GM23338 (cell line): Measurements from ENCODE around the gene RTN3. TPM values are rescaled to one million over a fixed set of nuclear protein-coding genes. Genes with fewer than 3 reads are reported as not detected.

ENCODE experiments used
- ATAC-seq: fragments of 200-7000 bp; cut with Tn5 transposase; 3 replicates; pipeline ENCODE4 v1.9.1; 2020
- DNase-seq: peaks from one replicate; pipeline ENCODE4 v3.0.0-alpha.2; 2015; ENCODE audit warnings: low spot score
- H2AFZ ChIP-seq: fragments of 200-600 bp; sonication (generic); 2 replicates; pipeline ENCODE4 v1.8.0; 2016; ENCODE audit warnings: antibody characterized with exemption, mild to moderate bottlenecking, moderate library complexity
- H3F3A ChIP-seq: fragments of 200-600 bp; sonication (generic); replicated peaks from 2 replicates; pipeline ENCODE4 v1.8.0; 2017; ENCODE audit warnings: antibody characterized with exemption, mixed run types, low read depth
- H3K27ac ChIP-seq: fragments of 200-600 bp; sonication (generic); 2 replicates; pipeline ENCODE4 v1.6.1; 2016; ENCODE audit warnings: low read depth
- H3K27me3 ChIP-seq: fragments of 200-600 bp; sonication (generic); 2 replicates; pipeline ENCODE4 v1.8.0; 2016; ENCODE audit warnings: mild to moderate bottlenecking, mixed run types, moderate library complexity; ENCODE audit not compliant: insufficient read depth
- H3K36me3 ChIP-seq: fragments of 200-600 bp; sonication (generic); 2 replicates; pipeline ENCODE4 v1.8.0; 2016; ENCODE audit warnings: mild to moderate bottlenecking; ENCODE audit not compliant: insufficient read depth
- H3K4me1 ChIP-seq: fragments of 200-600 bp; sonication (generic); 2 replicates; pipeline ENCODE4 v1.8.0; 2016; ENCODE audit warnings: mild to moderate bottlenecking, moderate library complexity; ENCODE audit not compliant: insufficient read depth
- H3K4me2 ChIP-seq: fragments of 200-600 bp; sonication (generic); 2 replicates; pipeline ENCODE4 v1.7.1; 2017; ENCODE audit warnings: mixed run types
- H3K4me3 ChIP-seq: fragments of 200-600 bp; sonication (generic); 2 replicates; pipeline ENCODE4 v1.6.1; 2016; ENCODE audit warnings: mixed run types
- H3K79me2 ChIP-seq: fragments of 200-600 bp; sonication (generic); replicated peaks from 2 replicates; pipeline ENCODE4 v1.8.0; 2017; ENCODE audit warnings: mild to moderate bottlenecking; ENCODE audit not compliant: insufficient read depth
- H3K9me2 ChIP-seq: fragments of 200-600 bp; sonication (generic); 2 replicates; pipeline ENCODE4 v1.8.0; 2017; ENCODE audit not compliant: insufficient read depth
- H4K20me1 ChIP-seq: fragments of 200-600 bp; sonication (generic); replicated peaks from 2 replicates; pipeline ENCODE4 v1.8.0; 2017; ENCODE audit warnings: mild to moderate bottlenecking; ENCODE audit not compliant: insufficient read depth
- H3K27ac Mint-ChIP-seq: 2 replicates; pipeline ENCODE4 v1.8.0; 2020; ENCODE audit warnings: inconsistent platforms, mild to moderate bottlenecking, moderate library complexity, mixed read lengths
- H3K27me3 Mint-ChIP-seq: 3 replicates; pipeline ENCODE4 v1.8.0; 2022; ENCODE audit warnings: low read depth, mild to moderate bottlenecking, moderate library complexity, mixed read lengths, inconsistent platforms; ENCODE audit not compliant: insufficient read depth, poor library complexity
- H3K36me3 Mint-ChIP-seq: 3 replicates; pipeline ENCODE4 v1.8.0; 2021; ENCODE audit warnings: low read depth, mild to moderate bottlenecking, inconsistent platforms, moderate library complexity, mixed read lengths
- H3K4me1 Mint-ChIP-seq: 3 replicates; pipeline ENCODE4 v1.8.0; 2020; ENCODE audit warnings: mild to moderate bottlenecking, inconsistent platforms, mixed read lengths
- H3K4me3 Mint-ChIP-seq: 3 replicates; pipeline ENCODE4 v1.8.0; 2021; ENCODE audit warnings: moderate library complexity, mild to moderate bottlenecking, inconsistent platforms, mixed read lengths
- H3K9me3 Mint-ChIP-seq: 3 replicates; pipeline ENCODE4 v1.8.0; 2020; ENCODE audit warnings: moderate library complexity, mild to moderate bottlenecking, inconsistent platforms, mixed read lengths
- CREB1 ChIP-seq: fragments of 250-450 bp; sonication (Bioruptor Pico); IDR thresholded peaks from 2 replicates; pipeline ENCODE4 v1.5.0; 2020; ENCODE audit warnings: low read depth, mild to moderate bottlenecking, moderate library complexity
- CTCF ChIP-seq, 2 experiments: fragments of 200-600 bp in 1 of 2; sonication (generic) in 1 of 2; conservative IDR thresholded peaks; 2 replicates each; pipeline versions ENCODE4 v1.5.1 to v1.6.1; 2016 to 2017; ENCODE audit warnings: antibody characterized with exemption in 2 of 2, low read depth in 2 of 2, mild to moderate bottlenecking in 2 of 2, moderate library complexity in 1 of 2
- ETS1 ChIP-seq: IDR thresholded peaks from 2 replicates; pipeline ENCODE4 v1.6.1; 2016; ENCODE audit warnings: antibody characterized with exemption
- EZH2 ChIP-seq: fragments of 200-600 bp; sonication (generic); IDR thresholded peaks from one replicate; pipeline ENCODE4 v1.8.0; 2017; ENCODE audit warnings: antibody characterized with exemption, mild to moderate bottlenecking, low read depth; ENCODE audit not compliant: unreplicated experiment
- EZH2phosphoT487 ChIP-seq: fragments of 200-600 bp; sonication (generic); IDR thresholded peaks from one replicate; pipeline ENCODE4 v1.8.1; 2018; ENCODE audit warnings: antibody characterized with exemption; ENCODE audit not compliant: unreplicated experiment
- JUNB ChIP-seq: IDR thresholded peaks from one replicate; pipeline ENCODE4 v1.6.1; 2016; ENCODE audit warnings: antibody characterized with exemption; ENCODE audit not compliant: unreplicated experiment
- NANOG ChIP-seq: IDR thresholded peaks from 2 replicates; pipeline ENCODE4 v1.6.1; 2016; ENCODE audit warnings: antibody characterized with exemption, borderline replicate concordance
- POLR2AphosphoS5 ChIP-seq: IDR thresholded peaks from 2 replicates; pipeline ENCODE4 v1.6.1; 2016; ENCODE audit warnings: antibody characterized with exemption, low read depth
- REST ChIP-seq: IDR thresholded peaks from one replicate; pipeline ENCODE4 v1.6.1; 2018; ENCODE audit warnings: antibody characterized with exemption; ENCODE audit not compliant: unreplicated experiment
- STAT1 ChIP-seq: IDR thresholded peaks from one replicate; pipeline ENCODE4 v1.6.1; 2016; ENCODE audit warnings: antibody characterized with exemption; ENCODE audit not compliant: unreplicated experiment
- ZNF114 ChIP-seq: fragments of 250-450 bp; sonication (Bioruptor Pico); IDR thresholded peaks from 2 replicates; pipeline ENCODE4 v1.5.0; 2020; ENCODE audit warnings: mild to moderate bottlenecking, moderate library complexity
- ZNF331 ChIP-seq: fragments of 250-450 bp; sonication (Bioruptor Pico); IDR thresholded peaks from 2 replicates; pipeline ENCODE4 v1.5.0; 2020; ENCODE audit warnings: low read depth, mild to moderate bottlenecking, moderate library complexity
- polyA plus RNA-seq: library from polyadenylated mRNA; unstranded; fragments of >200 nt; fragmentation: Nextera tagmentation; extraction: Ambion mirVana; gene quantifications from 2 replicates; pipeline ENCODE4 v1.2.1, GENCODE V29; 2016
- total RNA-seq: library from RNA; depleted of rRNA; stranded (reverse); fragments of >200 nt; shearing (Covaris generic); gene quantifications from 2 replicates; pipeline ENCODE4 v1.2.3, GENCODE V29; 2014
- TF ChIP-seq, protein P1 (sequence below): fragments of 250-450 bp; sonication (Bioruptor Pico); IDR thresholded peaks from 2 replicates; pipeline ENCODE4 v1.5.0; 2020; ENCODE audit warnings: mild to moderate bottlenecking, moderate library complexity

Gene RTN3
- total and polyA plus RNA-seq, 2 experiments from 2014 or later: 138 to 162 TPM

DNA sequence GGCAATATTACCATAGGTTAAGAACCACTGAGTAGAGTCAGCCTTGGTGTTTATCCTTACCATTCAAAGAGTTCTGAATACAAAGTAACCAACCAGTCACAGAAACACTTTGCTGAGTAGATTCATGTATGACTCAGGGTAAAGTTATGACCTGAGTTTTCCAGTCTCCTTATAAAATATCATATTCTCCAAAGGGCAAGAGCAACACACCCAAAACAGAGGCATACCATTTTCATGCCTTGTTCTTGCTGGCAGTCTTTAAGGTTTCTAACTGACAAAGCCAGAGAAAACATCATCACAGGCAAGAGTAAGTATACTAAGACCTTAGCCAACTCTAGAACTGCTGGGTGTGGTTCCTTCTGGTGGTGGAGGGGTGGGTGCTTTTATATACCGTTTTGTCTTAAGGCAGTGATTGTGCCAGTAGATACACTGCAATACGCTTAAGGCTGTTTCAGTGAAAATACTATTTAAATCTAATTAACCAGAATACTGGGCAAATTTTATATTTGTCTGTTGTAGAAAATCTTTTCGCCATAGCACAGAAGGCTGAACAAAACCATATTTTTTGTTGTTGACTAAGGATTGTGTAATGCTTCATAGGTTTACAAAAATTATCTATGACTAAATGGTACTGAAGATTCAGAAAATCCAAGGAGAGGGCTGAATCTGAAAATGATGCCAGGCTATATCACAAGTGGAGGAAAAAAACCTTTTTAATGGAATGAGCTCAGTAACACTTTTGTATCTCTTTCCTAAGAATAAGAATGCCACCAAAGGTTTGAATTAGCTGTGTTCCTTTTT is 13.1 kb upstream of the RTN3 start:
- H3K9me3 Mint-ChIP-seq: peaks cover 11% of the 10 kb centered on the region
- H3K36me3 Mint-ChIP-seq: peaks cover 2% of the 10 kb centered on the region; the same call in 2 of the 3 replicates
- no peak for ATAC-seq
- H3K27ac ChIP-seq: no peak overlapping the region
- H4K20me1 ChIP-seq: peaks cover 30% of the 10 kb centered on the region
- peaks cover 15% of the 10 kb centered on the region for H3K4me1 Mint-ChIP-seq
- TF ChIP-seq CREB1 (CRISPR knock-in tag) (no peak), EZH2 (no peak), NANOG (no peak), REST (no peak), ZNF114 (CRISPR knock-in tag) (no peak), EZH2phosphoT487 (no peak), ZNF331 (CRISPR knock-in tag) (no peak), STAT1 (no peak), ETS1 (no peak), JUNB (no peak), POLR2AphosphoS5 (no peak), CTCF (conservative IDR thresholded peaks at IDR 0.05; ENCODE audit: low read depth in 2 of 2) (no peak)
- TF ChIP-seq, protein P1, sequence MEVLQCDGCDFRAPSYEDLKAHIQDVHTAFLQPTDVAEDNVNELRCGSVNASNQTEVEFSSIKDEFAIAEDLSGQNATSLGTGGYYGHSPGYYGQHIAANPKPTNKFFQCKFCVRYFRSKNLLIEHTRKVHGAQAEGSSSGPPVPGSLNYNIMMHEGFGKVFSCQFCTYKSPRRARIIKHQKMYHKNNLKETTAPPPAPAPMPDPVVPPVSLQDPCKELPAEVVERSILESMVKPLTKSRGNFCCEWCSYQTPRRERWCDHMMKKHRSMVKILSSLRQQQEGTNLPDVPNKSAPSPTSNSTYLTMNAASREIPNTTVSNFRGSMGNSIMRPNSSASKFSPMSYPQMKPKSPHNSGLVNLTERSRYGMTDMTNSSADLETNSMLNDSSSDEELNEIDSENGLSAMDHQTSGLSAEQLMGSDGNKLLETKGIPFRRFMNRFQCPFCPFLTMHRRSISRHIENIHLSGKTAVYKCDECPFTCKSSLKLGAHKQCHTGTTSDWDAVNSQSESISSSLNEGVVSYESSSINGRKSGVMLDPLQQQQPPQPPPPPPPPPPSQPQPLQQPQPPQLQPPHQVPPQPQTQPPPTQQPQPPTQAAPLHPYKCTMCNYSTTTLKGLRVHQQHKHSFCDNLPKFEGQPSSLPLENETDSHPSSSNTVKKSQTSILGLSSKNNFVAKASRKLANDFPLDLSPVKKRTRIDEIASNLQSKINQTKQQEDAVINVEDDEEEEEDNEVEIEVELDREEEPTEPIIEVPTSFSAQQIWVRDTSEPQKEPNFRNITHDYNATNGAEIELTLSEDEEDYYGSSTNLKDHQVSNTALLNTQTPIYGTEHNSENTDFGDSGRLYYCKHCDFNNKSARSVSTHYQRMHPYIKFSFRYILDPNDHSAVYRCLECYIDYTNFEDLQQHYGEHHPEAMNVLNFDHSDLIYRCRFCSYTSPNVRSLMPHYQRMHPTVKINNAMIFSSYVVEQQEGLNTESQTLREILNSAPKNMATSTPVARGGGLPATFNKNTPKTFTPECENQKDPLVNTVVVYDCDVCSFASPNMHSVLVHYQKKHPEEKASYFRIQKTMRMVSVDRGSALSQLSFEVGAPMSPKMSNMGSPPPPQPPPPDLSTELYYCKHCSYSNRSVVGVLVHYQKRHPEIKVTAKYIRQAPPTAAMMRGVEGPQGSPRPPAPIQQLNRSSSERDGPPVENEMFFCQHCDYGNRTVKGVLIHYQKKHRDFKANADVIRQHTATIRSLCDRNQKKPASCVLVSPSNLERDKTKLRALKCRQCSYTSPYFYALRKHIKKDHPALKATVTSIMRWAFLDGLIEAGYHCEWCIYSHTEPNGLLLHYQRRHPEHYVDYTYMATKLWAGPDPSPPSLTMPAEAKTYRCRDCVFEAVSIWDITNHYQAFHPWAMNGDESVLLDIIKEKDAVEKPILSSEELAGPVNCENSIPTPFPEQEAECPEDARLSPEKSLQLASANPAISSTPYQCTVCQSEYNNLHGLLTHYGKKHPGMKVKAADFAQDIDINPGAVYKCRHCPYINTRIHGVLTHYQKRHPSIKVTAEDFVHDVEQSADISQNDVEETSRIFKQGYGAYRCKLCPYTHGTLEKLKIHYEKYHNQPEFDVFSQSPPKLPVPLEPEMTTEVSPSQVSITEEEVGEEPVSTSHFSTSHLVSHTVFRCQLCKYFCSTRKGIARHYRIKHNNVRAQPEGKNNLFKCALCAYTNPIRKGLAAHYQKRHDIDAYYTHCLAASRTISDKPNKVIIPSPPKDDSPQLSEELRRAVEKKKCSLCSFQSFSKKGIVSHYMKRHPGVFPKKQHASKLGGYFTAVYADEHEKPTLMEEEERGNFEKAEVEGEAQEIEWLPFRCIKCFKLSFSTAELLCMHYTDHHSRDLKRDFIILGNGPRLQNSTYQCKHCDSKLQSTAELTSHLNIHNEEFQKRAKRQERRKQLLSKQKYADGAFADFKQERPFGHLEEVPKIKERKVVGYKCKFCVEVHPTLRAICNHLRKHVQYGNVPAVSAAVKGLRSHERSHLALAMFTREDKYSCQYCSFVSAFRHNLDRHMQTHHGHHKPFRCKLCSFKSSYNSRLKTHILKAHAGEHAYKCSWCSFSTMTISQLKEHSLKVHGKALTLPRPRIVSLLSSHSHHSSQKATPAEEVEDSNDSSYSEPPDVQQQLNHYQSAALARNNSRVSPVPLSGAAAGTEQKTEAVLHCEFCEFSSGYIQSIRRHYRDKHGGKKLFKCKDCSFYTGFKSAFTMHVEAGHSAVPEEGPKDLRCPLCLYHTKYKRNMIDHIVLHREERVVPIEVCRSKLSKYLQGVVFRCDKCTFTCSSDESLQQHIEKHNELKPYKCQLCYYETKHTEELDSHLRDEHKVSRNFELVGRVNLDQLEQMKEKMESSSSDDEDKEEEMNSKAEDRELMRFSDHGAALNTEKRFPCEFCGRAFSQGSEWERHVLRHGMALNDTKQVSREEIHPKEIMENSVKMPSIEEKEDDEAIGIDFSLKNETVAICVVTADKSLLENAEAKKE (CRISPR knock-in tag): no peak
- H3K4me3 Mint-ChIP-seq: no peak overlapping the region
- no peaks in the 10 kb centered on the region for H3K9me2 ChIP-seq
- DNase-seq: no peak
- no peaks in the 10 kb centered on the region for H3K27me3 ChIP-seq
- 0 out of 2 replicates have a peak, but pooled peaks cover 11% of the 10 kb centered on the region for H3K4me1 ChIP-seq
- H3K4me2 ChIP-seq: no peak overlapping the region
- H3K79me2 ChIP-seq: peaks cover 72% of the 10 kb centered on the region
- H3K36me3 ChIP-seq: no peaks in the 10 kb centered on the region
- no peak overlapping the region for H2AFZ ChIP-seq
- H3K27me3 Mint-ChIP-seq: peaks cover 13% of the 10 kb centered on the region
- H3K4me3 ChIP-seq: no peak overlapping the region
- H3F3A ChIP-seq: peaks cover 3% of the 10 kb centered on the region
- no peak overlapping the region for H3K27ac Mint-ChIP-seq
